Endothelial cell (in vitro differentiated cells): Measurements from ENCODE around the gene ANKRD17. TPM values are rescaled to one million over a fixed set of nuclear protein-coding genes. Genes with fewer than 3 reads are reported as not detected.
"Not testable (repeated sequence)": the region's sequence is repeated elsewhere in the genome, so short reads cannot be mapped to it uniquely, and the experiment has no call there.

Source experiments
- DNase-seq: peaks from one replicate; pipeline ENCODE4 v3.0.0; 2021; ENCODE audit warnings: low spot score
- H3K27ac Mint-ChIP-seq: one replicate; pipeline ENCODE4 v1.8.0; 2021; ENCODE audit warnings: mixed read lengths, inconsistent platforms; ENCODE audit not compliant: unreplicated experiment
- H3K27me3 Mint-ChIP-seq: one replicate; pipeline ENCODE4 v1.8.0; 2021; ENCODE audit warnings: mild to moderate bottlenecking, moderate library complexity, mixed read lengths, inconsistent platforms; ENCODE audit not compliant: unreplicated experiment
- H3K36me3 Mint-ChIP-seq: one replicate; pipeline ENCODE4 v1.8.0; 2021; ENCODE audit warnings: mild to moderate bottlenecking, low read depth, mixed read lengths, inconsistent platforms; ENCODE audit not compliant: unreplicated experiment
- H3K4me1 Mint-ChIP-seq: one replicate; pipeline ENCODE4 v1.8.0; 2021; ENCODE audit warnings: mild to moderate bottlenecking, mixed read lengths, inconsistent platforms; ENCODE audit not compliant: unreplicated experiment
- H3K4me3 Mint-ChIP-seq: one replicate; pipeline ENCODE4 v1.8.0; 2021; ENCODE audit warnings: mild to moderate bottlenecking, mixed read lengths, inconsistent platforms; ENCODE audit not compliant: unreplicated experiment
- H3K9me3 Mint-ChIP-seq: one replicate; pipeline ENCODE4 v1.8.0; 2021; ENCODE audit warnings: mixed read lengths, inconsistent platforms; ENCODE audit not compliant: unreplicated experiment
- total RNA-seq: library from RNA; stranded (reverse); fragmentation: NEBNext Ultra II Directional; extraction: Animal tissue kit (Norgen Biotek cat#: 25700); gene quantifications from one replicate; pipeline ENCODE4 v1.2.1, GENCODE V29; 2021; ENCODE audit not compliant: unreplicated experiment
- TF ChIP-seq, protein P1 (sequence below): fragments of 200-600 bp; sonication (generic); IDR thresholded peaks from one replicate; pipeline ENCODE4 v1.5.0; 2021; ENCODE audit warnings: antibody characterized with exemption; ENCODE audit not compliant: unreplicated experiment

ANKRD17 gene
- total RNA-seq, 1 donor from 2014 or later: 61.8 TPM

DNA sequence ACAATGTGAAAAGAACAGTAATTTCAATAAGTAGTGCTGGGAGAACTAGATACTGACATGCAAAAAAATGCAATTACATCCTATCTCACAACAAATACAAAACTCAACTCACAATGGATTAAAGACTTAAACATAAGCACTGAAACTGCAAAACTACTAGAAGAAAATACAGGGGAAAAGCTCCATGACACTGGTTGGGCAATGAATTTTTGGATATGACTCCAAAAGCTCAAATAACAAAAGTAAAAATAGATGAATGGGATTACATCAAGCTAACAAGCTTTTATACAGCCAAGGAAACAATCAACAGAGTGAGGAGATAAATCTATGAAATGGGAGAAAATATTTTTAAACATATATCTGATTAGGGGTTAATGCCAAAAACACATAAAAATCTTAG lies 53.1 kb downstream of the ANKRD17 start:
- Mint-ChIP-seq H3K36me3 (no peaks in the 10 kb centered on the region), H3K27ac (no peak overlapping the region)

DNA sequence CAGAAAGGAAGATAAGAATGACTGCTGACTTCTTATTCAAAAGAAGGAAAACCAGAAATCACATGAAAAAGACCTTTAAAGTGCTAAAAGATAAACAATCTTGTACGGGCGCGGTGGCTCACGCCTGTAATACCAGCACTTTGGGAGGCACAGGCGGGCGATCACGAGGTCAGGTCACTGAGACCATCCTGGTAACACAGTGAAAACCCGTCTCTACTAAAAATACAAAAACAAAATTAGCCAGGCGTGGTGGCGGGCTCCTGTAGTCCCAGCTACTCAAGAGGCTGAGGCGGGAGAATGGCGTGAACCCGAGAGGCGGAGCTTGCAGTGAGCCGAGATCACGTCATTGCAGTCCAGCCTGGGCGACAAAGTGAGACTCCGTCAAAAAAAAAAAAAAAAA lies 54.6 kb downstream of the ANKRD17 start:
- not testable (repeated sequence) for H3K4me3 Mint-ChIP-seq, H3K27ac Mint-ChIP-seq, H3K36me3 Mint-ChIP-seq, DNase-seq, H3K9me3 Mint-ChIP-seq, H3K27me3 Mint-ChIP-seq
- peaks cover 10% of the 10 kb centered on the region for H3K4me1 Mint-ChIP-seq

More for the DNA sequence above, 53.1 kb downstream of the ANKRD17 start:
- no peak for DNase-seq
- Mint-ChIP-seq H3K4me3 (no peak overlapping the region), H3K4me1 (peaks cover 7% of the 10 kb centered on the region), H3K9me3 (no peaks in the 10 kb centered on the region), H3K27me3 (peaks cover 1% of the 10 kb centered on the region)
- TF ChIP-seq, protein P1, sequence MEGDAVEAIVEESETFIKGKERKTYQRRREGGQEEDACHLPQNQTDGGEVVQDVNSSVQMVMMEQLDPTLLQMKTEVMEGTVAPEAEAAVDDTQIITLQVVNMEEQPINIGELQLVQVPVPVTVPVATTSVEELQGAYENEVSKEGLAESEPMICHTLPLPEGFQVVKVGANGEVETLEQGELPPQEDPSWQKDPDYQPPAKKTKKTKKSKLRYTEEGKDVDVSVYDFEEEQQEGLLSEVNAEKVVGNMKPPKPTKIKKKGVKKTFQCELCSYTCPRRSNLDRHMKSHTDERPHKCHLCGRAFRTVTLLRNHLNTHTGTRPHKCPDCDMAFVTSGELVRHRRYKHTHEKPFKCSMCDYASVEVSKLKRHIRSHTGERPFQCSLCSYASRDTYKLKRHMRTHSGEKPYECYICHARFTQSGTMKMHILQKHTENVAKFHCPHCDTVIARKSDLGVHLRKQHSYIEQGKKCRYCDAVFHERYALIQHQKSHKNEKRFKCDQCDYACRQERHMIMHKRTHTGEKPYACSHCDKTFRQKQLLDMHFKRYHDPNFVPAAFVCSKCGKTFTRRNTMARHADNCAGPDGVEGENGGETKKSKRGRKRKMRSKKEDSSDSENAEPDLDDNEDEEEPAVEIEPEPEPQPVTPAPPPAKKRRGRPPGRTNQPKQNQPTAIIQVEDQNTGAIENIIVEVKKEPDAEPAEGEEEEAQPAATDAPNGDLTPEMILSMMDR: no peak

DNA sequence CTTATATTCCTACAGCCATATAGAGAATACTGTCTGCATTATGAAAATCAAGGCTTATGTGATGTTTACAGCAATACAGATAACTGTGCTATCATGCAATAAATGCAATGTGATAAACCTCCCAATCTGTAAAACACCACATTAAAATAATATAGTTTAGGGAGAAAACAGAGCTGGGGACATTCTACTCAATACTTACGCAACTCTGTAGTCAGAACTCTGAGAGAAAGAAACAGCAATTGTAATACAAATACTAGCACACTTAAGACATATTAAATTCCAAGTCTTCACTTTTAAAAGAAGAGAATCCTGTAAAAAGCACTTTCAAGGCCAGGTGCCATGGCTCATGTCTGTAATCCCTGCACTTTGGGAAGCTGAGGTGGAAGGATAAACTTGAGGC lies 61.4 kb downstream of the ANKRD17 start:
- no peak for DNase-seq
- Mint-ChIP-seq H3K27me3 (no peaks in the 10 kb centered on the region), H3K4me1 (peaks cover 5% of the 10 kb centered on the region), H3K9me3 (no peaks in the 10 kb centered on the region), H3K27ac (no peak overlapping the region), H3K4me3 (no peak overlapping the region), H3K36me3 (no peaks in the 10 kb centered on the region)
- TF ChIP-seq, protein P1: no peak

DNA sequence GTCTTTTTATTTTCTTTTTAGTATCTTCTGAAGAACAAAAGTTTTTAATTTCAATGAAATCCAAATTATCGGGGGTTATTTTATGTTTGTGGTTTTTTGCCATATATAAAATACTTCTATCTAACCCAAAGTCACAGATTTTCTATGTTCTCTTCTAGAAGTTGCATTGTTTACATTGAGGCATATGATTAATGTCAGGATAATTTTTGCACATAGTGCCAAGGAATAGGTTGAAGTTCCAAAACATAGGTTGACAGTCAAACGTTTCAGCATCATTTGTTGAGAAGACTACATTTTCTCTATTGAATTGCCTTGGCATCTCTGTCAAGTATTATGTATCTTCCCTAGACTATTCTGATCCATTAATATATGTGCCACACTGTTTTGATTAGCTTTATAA lies 64.5 kb downstream of the ANKRD17 start:
- Mint-ChIP-seq H3K4me3 (no peak overlapping the region), H3K27me3 (peaks cover 1% of the 10 kb centered on the region), H3K9me3 (no peaks in the 10 kb centered on the region), H3K27ac (no peak overlapping the region), H3K4me1 (peaks cover 5% of the 10 kb centered on the region), H3K36me3 (no peaks in the 10 kb centered on the region)
- no peak for DNase-seq
- TF ChIP-seq, protein P1: no peak

DNA sequence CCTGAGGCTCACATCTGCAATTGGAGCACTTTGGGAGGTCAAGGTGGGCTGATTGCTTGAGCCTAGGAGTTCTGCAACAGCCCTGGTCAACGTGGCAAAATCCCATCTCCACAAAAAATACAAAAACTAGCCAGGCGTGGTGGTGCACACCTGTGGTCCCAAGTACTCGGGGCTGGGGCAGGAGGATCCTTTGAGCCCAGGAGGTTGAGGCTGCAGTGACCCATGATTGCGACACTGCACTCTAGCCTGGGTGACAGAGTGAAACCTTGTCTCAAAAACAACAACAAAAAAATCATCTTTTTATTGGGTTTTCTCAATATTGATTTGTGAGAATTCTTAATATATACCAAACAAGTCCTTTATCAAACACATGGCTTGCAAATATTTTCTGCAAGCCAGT lies 64.9 kb downstream of the ANKRD17 start:
- Mint-ChIP-seq H3K27me3 (peaks cover 1% of the 10 kb centered on the region), H3K27ac (no peak overlapping the region), H3K4me3 (no peak overlapping the region), H3K4me1 (peaks cover 5% of the 10 kb centered on the region), H3K36me3 (no peaks in the 10 kb centered on the region), H3K9me3 (no peaks in the 10 kb centered on the region)
- TF ChIP-seq, protein P1: no peak
- DNase-seq: no peak

DNA sequence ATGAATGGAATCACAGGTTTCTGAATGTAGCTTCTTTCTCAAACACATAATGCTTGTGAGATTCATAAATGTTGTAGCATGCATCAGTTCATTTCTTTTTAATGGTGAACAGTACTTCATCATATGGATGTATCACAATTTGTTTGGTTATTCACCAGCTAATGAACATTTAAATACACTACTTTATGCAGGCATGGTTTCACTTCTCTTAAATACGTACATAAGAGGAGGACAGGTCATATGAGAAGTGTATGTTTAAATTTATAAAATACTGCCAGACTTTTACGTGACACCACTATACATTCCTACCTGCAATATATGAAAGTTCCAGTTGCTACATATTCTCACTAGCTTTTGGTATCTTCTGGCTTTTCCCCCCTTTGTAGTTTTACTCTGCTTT lies 65.4 kb downstream of the ANKRD17 start:
- Mint-ChIP-seq H3K27ac (no peak overlapping the region), H3K36me3 (no peaks in the 10 kb centered on the region), H3K4me3 (no peak overlapping the region), H3K4me1 (peaks cover 5% of the 10 kb centered on the region), H3K27me3 (peaks cover 1% of the 10 kb centered on the region), H3K9me3 (no peaks in the 10 kb centered on the region)
- TF ChIP-seq, protein P1: no peak
- no peak for DNase-seq
